IPS-20b (cell line): Measurements from ENCODE around the gene MIPOL1.
"Not testable (repeated sequence)": the region's sequence is repeated elsewhere in the genome, so short reads cannot be mapped to it uniquely, and the experiment has no call there.

Experiments
- H3K27ac ChIP-seq: one replicate; pipeline ENCODE4 v1.5.1; 2013; ENCODE audit warnings: low read length
- H3K27me3 ChIP-seq: 2 replicates; pipeline ENCODE4 v1.6.1; 2013; ENCODE audit warnings: mild to moderate bottlenecking, low read length, inconsistent platforms; ENCODE audit not compliant: insufficient read depth
- H3K36me3 ChIP-seq: 2 replicates; pipeline ENCODE4 v1.6.1; 2013; ENCODE audit warnings: low read depth, mild to moderate bottlenecking, inconsistent platforms, low read length, moderate library complexity; ENCODE audit not compliant: insufficient read depth
- H3K4me1 ChIP-seq: 2 replicates; pipeline ENCODE4 v1.6.1; 2013; ENCODE audit warnings: mild to moderate bottlenecking, control low read depth, inconsistent platforms, low read length, moderate library complexity; ENCODE audit not compliant: insufficient read depth
- H3K4me3 ChIP-seq: 2 replicates; pipeline ENCODE4 v1.5.1; 2013; ENCODE audit warnings: mild to moderate bottlenecking, low read length, inconsistent platforms
- H3K9ac ChIP-seq: 2 replicates; pipeline ENCODE4 v1.6.1; 2013; ENCODE audit warnings: low read depth, mild to moderate bottlenecking, inconsistent platforms, low read length, moderate library complexity
- H3K9me3 ChIP-seq: 2 replicates; pipeline ENCODE4 v1.6.1; 2013; ENCODE audit warnings: mild to moderate bottlenecking, low read depth, low read length, inconsistent platforms; ENCODE audit not compliant: insufficient read depth

The MIPOL1 gene

GRCh38 chr14:37209617-37210016 is 11.9 kb downstream of the MIPOL1 start:
- H3K27me3 ChIP-seq, H3K9ac ChIP-seq, H3K27ac ChIP-seq, H3K36me3 ChIP-seq, H3K4me1 ChIP-seq, H3K4me3 ChIP-seq: not testable (repeated sequence)
- peaks cover 27% of the 10 kb centered on the region for H3K9me3 ChIP-seq

DNA sequence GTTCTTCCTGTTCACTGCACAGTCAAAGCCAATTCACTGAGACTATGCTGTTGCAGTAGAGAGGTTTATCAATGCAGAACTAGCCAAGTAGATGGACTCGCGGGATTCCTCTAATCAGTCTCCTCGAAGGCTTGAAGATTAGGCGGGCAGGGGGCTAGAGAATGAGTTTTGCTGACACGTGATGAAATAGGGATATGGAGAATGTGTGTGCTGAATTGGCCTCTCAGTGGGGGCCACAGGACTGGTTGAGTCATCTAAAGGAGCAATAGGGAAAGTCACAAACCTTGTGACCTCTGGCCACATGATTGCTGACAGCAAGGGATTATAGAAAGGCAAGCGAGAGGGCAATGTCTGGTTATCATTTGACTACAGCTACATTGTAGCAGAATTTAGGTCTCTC is 12.7 kb downstream of the MIPOL1 start:
- Histone ChIP-seq H3K9ac (no peak overlapping the region), H3K4me3 (no peak overlapping the region), H3K27me3 (no peaks in the 10 kb centered on the region), H3K9me3 (peaks cover 24% of the 10 kb centered on the region), H3K36me3 (no peaks in the 10 kb centered on the region; the same call in 1 of the 2 replicates), H3K4me1 (no peaks in the 10 kb centered on the region), H3K27ac (no peak overlapping the region)

GRCh38 chr14:37213016-37213415 is 15.3 kb downstream of the MIPOL1 start:
- Histone ChIP-seq H3K36me3 (no peaks in the 10 kb centered on the region), H3K27me3 (no peaks in the 10 kb centered on the region), H3K4me3 (no peak overlapping the region), H3K27ac (no peak overlapping the region), H3K4me1 (no peaks in the 10 kb centered on the region), H3K9ac (no peak overlapping the region), H3K9me3 (peaks cover under 1% of the 10 kb centered on the region; the same call in 1 of the 2 replicates)

DNA sequence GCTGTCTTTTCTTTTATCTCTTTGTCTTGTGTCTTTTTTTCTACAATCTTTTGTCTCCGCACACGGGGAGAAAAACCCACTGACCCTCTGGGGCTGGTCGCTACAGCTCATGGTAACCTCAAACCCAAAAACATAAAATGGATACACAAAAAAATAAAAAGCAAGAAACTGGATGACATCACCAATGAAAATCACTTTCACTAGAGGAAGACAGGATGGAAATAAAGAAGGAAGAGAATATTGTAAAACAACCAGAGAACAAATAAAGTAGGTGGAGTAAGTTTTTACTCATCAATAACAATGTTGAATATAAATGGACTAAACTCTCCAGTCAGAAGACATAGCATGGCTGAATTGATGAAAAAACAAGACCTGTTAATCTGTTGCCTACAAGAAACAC is 17.6 kb downstream of the MIPOL1 start:
- Histone ChIP-seq H3K27me3 (no peaks in the 10 kb centered on the region), H3K4me1 (no peaks in the 10 kb centered on the region), H3K9ac (no peak overlapping the region), H3K36me3 (no peaks in the 10 kb centered on the region), H3K4me3 (no peak overlapping the region), H3K27ac (no peak overlapping the region), H3K9me3 (no peaks in the 10 kb centered on the region)

DNA sequence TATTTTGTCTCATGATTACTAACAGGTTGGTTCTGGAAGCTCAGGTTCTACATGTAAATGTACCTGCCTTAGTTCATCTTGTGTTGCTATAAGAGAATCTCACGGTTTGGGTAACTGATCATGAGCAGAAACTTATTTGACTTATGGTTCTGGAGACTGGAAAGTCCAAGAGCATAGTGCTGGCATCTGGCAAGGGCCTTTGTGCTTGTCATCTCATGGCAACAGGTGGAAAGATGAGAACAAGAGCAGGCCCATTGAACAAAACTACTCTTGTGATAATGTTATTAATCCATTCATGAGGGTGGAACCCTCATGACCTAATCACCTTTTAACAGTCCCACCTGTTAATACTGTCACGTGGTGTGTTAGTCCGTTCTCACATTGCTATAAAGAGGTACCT is 23.3 kb downstream of the MIPOL1 start:
- H3K27me3 ChIP-seq, result no peaks in the 10 kb centered on the region
- no peak overlapping the region for H3K4me3 ChIP-seq
- peaks cover 36% of the 10 kb centered on the region for H3K9me3 ChIP-seq
- no peak overlapping the region for H3K9ac ChIP-seq
- peaks cover 7% of the 10 kb centered on the region; the same call in 1 of the 2 replicates for H3K36me3 ChIP-seq
- H3K27ac ChIP-seq, result no peak overlapping the region
- no peaks in the 10 kb centered on the region for H3K4me1 ChIP-seq

GRCh38 chr14:37223947-37224474 is 26.3 kb downstream of the MIPOL1 start:
- no peaks in the 10 kb centered on the region for H3K27me3 ChIP-seq
- H3K4me3 ChIP-seq, result no peak overlapping the region
- H3K9me3 ChIP-seq, result peaks cover 36% of the 10 kb centered on the region
- no peak overlapping the region for H3K9ac ChIP-seq
- H3K27ac ChIP-seq, result no peak overlapping the region
- H3K36me3 ChIP-seq, result peaks cover 7% of the 10 kb centered on the region; the same call in 1 of the 2 replicates
- H3K4me1 ChIP-seq, result no peaks in the 10 kb centered on the region

GRCh38 chr14:37225668-37226067 is 27.9 kb downstream of the MIPOL1 start:
- H3K4me1 ChIP-seq, H3K36me3 ChIP-seq, H3K9ac ChIP-seq, H3K27ac ChIP-seq, H3K4me3 ChIP-seq, H3K27me3 ChIP-seq: not testable (repeated sequence)
- H3K9me3 ChIP-seq, result peaks cover 36% of the 10 kb centered on the region

GRCh38 chr14:37230551-37231194 is 32.9 kb downstream of the MIPOL1 start:
- no peaks in the 10 kb centered on the region for H3K36me3 ChIP-seq
- H3K27me3 ChIP-seq, result no peaks in the 10 kb centered on the region
- H3K27ac ChIP-seq, result no peak overlapping the region
- no peaks in the 10 kb centered on the region for H3K4me1 ChIP-seq
- H3K9me3 ChIP-seq, result peaks cover 2% of the 10 kb centered on the region; the same call in 1 of the 2 replicates
- H3K4me3 ChIP-seq, result no peak overlapping the region
- H3K9ac ChIP-seq, result no peak overlapping the region

GRCh38 chr14:37232907-37233481 is 35.3 kb downstream of the MIPOL1 start:
- H3K9me3 ChIP-seq, result no peaks in the 10 kb centered on the region
- H3K9ac ChIP-seq, result no peak overlapping the region
- no peak overlapping the region for H3K27ac ChIP-seq
- H3K27me3 ChIP-seq, result no peaks in the 10 kb centered on the region
- H3K4me3 ChIP-seq, result no peak overlapping the region
- no peaks in the 10 kb centered on the region for H3K4me1 ChIP-seq
- H3K36me3 ChIP-seq, result no peaks in the 10 kb centered on the region

GRCh38 chr14:37234222-37234621 is 36.5 kb downstream of the MIPOL1 start:
- no peak overlapping the region for H3K27ac ChIP-seq
- H3K9ac ChIP-seq, result no peak overlapping the region
- H3K4me3 ChIP-seq, result no peak overlapping the region
- H3K27me3 ChIP-seq, result no peaks in the 10 kb centered on the region
- H3K9me3 ChIP-seq, result no peaks in the 10 kb centered on the region
- no peaks in the 10 kb centered on the region for H3K4me1 ChIP-seq
- H3K36me3 ChIP-seq, result no peaks in the 10 kb centered on the region

- H3K27me3 ChIP-seq, H3K27ac ChIP-seq, H3K9me3 ChIP-seq, H3K9ac ChIP-seq, H3K4me1 ChIP-seq, H3K4me3 ChIP-seq, H3K36me3 ChIP-seq: not testable (repeated sequence)
These were observed 38.3 kb downstream of the MIPOL1 start for GRCh38 chr14:37236044-37236443.

- H3K4me1 ChIP-seq, result no peaks in the 10 kb centered on the region
- H3K27me3 ChIP-seq, result no peaks in the 10 kb centered on the region
- no peaks in the 10 kb centered on the region for H3K9me3 ChIP-seq
- H3K27ac ChIP-seq, result no peak overlapping the region
- no peaks in the 10 kb centered on the region for H3K36me3 ChIP-seq
- H3K4me3 ChIP-seq, result no peak overlapping the region
- H3K9ac ChIP-seq, result no peak overlapping the region
These were observed 39.4 kb downstream of the MIPOL1 start for GRCh38 chr14:37237094-37237493.
